Suppressor macrophage (primary cell): ENCODE measurements around the gene TRIM65.

Experiments used
- DNase-seq, 4 experiments: peaks; one replicate each; pipeline ENCODE4 v3.0.0-alpha.2; 2020 to 2022

The TRIM65 gene

DNA sequence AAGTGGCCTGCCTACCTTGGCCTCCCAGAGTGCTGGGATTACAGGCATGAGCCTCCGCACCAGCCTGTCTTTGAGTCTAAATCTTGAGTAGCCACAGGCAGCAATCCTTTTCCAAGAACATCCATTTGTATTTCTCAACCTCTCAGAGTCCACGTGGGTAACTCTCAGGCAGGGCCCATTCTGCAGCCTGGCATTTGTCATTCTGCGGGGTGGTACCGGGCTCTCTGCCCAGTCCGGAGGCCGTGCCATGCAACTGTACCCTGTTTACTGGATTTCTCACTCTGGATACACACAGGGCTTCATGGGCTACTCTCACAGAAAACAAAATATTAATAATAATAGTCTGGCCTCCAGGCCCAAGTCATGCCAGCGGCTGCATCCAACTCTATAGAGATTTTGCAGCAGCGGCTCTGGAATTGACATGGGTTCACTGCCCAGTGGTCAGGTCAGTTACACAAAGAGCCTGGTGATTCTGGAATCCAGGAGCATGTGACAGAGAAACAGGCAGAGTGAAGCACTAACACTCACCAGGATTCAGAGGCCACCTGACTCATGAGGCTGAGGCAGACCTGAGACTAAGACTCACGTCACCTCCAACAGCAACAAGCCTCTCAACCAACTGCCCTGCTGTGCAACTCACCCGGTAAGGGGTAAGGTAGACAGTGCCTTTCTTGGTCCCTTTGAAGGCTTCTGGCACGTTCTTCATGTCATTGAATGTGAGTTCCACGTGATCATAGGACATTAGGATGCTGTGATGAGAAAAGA is 45.6 kb downstream of the TRIM65 start:
- DNase-seq: no peak

DNA sequence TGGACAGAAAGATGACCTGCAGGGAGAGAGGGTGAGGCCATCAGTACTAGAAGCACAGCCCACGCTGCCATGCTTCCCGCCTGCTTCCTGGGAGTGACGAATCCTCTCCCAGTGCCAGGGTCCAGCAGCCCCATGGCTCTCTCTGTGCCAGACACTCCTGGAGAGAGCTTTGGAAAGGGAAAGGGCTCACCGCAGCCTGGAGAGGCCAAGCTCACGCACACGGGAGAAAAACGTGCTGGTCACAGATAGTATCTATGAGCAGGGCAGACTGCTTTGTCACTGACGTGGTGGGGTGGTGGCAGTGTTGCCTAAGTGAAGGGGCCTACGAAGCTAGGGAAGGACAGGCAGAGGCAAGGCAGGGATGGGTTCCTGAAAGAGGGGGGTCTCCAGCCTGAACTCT is 47.0 kb downstream of the TRIM65 start:
- DNase-seq: no peak

- DNase-seq: no peak
These were observed 47.5 kb downstream of the TRIM65 start for GRCh38 chr17:75849279-75849646.

DNA sequence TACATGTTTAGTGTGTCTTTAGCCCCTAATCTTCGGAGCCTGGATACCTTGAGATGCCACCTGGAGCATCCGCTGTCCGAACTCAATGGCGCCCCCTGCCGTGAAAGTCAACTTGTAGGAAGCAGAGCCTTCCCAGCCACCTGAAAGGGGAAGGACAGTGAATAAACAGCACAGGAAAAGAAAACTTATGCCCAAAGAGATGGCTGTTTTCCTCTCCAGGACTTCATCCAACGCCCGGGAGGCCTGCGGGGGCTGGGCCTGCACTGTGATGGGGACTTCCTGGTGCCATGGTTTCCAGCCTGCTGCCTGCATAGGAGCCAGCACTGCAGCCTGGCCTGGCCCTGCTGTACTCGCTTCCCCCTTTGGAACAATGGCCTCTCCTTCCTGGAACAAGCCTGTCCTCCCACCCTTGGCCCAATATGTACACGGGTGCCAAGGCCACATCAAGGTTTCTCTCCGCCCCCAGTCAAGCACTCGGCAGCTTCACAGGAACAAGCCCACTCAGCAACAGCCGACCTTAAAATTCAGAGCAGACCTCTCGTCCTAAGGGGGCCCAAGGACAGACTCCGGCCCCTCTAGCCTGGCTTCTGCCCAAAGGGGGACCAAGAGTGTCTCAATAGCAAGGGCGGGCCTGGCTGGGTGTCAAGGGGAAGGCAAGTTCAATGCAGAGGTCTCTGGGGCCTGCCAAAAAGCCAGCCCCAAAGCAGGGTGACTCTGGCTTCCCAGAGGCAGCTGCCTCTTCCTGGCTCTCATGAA is 48.0 kb downstream of the TRIM65 start:
- peak; percentile 63 to 87 (median 74) for DNase-seq

DNA sequence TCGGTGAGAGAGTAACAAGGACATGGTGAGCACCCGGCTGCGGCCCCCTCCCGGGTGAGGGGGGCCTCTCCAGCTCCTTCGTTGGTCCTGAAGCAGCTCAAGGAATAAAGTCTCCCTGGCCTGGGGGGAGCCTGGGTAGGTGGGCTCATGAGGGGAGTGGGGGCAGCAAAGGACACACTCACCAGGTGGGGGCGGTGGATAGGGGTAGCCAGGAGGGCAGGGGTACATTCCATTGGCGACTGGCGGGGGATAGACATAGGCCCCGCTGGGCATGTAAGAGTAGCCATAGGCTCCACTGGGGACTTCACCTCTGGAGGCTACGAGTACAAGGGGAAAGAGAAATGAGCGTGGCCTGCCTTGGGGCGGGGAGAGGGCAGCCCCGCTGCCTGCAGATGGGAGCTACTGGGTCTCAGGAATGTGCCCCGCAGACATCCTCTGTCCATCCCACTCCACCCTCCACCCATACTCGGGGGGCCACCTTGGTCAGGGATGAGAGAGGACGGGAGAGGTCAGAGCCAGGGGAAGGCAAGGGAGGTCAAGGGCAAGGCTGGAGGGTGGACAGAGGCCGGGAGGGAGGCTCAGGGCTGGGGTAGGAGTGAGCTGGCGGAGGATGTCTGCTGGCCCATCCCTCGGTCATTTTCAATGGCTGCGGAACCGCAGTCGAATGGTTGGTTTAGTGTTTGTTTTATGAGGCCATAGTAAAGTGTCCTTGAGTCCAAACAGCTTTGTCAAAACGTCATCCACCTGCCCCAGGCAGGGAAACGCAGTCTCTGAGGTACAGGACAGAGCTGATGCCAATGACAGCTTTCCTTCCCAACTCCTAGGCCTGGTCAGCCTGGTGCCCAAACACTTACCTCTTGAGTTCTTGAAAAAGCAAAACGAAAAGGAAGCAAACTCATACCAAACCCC is 48.9 kb downstream of the TRIM65 start:
- no peak for DNase-seq

DNA sequence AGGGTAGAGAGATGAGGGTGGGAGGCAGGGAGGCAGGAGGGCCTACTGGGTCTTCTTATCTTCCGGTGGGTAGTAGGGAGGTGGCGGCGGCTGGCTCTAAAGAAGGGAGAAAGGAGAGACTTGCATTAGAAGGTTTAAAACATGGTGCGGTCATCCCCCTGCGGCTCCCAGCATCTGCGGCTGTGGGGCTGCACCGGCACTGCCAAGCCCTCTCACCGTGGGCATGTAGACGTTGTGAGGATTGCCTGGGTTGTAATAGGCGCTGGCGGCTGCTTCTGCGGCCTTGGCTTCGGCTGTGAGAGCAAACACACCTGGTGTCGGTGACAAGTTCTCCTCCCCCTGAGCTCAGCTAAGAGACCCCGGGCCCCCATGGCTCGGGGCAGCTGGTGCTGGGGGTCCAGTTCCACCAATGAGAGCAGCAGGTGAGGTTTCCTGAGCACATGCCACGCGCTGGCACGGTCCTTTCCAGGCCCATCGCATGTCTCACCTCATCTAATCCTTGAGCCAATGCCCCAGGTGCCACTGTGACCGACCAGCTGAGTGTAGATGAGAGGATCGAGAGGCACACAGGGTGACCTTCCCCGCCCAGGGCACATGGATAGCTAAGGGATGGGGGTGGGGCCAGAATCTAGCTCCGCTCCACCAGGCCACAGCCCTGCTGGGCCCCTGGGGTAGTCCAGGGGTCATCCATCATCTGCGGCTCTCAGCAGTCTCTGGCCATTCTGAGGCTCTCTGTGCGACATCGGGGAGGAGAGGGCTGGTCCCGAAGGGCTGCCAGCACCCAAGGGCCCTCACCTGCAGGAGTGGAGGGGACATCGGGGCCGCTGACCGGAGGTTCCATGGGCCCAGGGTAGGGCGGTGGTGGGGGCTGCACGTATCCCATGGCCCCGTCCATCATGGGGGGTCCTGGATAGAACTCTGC is 49.8 kb downstream of the TRIM65 start:
- DNase-seq: no peak

- DNase-seq: peak in 1 of 4 experiments; percentile 24
These were observed 50.6 kb downstream of the TRIM65 start for GRCh38 chr17:75845933-75846691.

- DNase-seq: peak; percentile 90 to 94 (median 93)
These were observed 51.6 kb downstream of the TRIM65 start for GRCh38 chr17:75845058-75845711.

DNA sequence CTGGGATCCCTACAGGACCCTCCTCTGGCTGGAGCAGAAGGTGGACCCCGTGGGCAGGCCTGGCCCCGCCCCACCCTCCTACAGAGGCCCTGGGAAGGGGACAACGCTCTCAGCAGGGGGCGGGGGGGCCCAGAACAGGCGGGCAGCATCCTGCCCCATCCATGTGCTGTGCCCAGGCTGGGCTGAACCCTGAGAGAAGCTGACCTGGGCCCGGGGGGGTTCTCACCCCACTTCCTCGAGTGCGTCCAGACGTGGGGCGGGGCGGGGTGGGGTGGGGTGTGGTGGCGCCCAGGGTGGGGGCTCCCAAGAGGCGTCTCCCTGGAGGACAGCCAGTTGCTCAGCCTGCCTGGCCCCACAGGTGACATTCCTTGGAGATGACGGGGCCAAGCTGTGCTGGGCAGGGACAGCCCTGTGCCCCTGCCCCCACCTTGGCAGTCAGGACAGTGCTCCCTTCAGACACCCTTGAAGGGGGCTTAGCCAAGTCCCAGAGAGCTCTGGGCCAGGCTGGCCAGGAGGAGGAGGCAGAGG is 52.2 kb downstream of the TRIM65 start:
- DNase-seq: no peak

- DNase-seq: peak; percentile 68 to 86 (median 82)
These were observed 52.9 kb downstream of the TRIM65 start, which contains the start of gene UNC13D for GRCh38 chr17:75843577-75844529. Gene UNC13D (minus strand): TSS chr17:75844404. CDS start chr17:75844337, 67 bp downstream.

DNA sequence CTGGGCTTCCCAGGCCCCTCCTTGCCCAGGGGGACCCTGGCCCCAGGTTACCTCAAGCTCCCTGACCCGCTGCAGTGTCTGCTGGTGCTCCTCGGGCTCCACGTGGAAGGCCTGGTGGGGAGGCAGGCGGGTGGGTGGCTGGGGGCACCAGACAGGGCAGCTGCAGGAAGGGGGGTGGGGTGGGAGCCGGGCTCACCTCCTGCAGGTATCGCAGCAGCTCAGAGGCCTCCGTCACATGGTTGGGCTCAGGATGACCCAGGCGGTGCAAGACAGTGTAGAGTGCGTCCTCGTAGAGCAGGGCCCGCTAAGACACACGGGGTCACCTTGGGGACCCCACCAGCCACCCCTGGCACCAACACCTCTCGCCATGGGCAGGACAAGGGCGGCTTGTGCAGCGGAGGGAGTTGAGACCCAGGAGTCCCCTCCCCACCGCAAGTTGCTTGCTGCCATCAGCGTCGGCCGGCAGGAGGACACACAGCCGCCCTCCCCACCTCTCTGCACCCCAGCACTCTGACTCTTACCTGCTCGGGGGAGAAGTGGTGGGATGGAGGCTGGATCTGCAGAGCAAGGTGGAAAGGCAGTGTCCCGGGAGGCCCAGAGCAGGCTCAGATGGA is 53.7 kb downstream of the TRIM65 start:
- peak in 1 of 4 experiments; percentile 1 for DNase-seq

DNA sequence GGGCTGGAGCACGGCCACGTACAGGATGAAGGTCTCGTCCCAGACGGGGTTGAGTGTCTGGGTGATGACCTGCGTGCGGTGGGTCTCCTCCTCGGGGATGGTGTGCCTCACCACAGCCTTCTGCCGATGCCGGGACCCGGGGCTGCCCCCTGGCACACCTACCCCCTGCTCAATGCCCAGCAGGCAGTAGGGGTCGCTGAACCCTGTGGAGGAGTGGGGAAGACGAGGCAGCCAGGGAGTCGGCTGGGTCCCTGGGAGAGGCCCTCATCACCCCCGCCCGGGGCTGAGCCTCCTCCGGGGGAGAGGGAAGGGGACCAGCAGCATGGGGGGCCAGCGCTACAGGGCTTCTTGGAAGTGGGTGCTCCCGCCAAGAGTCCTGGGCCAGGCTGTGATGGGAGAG is 54.3 kb downstream of the TRIM65 start:
- no peak for DNase-seq

DNA sequence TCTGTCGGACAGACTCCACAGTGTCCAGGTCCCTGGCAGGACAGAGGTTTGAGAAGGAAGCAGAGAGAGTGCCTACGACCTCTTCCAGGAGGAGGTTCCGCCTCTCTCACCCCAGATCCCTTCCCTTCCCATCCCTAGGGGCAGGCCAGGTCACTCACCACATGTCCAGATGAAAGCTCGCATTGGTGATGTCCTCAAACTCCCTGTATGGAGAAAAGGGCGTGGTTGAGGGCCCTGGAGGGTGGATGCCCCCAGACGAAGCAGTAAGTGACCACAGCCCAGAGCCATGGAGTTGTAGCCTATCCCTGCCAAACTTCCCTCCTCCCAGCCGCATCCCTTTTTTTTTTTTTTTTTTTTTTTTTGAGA is 56.0 kb downstream of the TRIM65 start:
- DNase-seq: no peak

DNA sequence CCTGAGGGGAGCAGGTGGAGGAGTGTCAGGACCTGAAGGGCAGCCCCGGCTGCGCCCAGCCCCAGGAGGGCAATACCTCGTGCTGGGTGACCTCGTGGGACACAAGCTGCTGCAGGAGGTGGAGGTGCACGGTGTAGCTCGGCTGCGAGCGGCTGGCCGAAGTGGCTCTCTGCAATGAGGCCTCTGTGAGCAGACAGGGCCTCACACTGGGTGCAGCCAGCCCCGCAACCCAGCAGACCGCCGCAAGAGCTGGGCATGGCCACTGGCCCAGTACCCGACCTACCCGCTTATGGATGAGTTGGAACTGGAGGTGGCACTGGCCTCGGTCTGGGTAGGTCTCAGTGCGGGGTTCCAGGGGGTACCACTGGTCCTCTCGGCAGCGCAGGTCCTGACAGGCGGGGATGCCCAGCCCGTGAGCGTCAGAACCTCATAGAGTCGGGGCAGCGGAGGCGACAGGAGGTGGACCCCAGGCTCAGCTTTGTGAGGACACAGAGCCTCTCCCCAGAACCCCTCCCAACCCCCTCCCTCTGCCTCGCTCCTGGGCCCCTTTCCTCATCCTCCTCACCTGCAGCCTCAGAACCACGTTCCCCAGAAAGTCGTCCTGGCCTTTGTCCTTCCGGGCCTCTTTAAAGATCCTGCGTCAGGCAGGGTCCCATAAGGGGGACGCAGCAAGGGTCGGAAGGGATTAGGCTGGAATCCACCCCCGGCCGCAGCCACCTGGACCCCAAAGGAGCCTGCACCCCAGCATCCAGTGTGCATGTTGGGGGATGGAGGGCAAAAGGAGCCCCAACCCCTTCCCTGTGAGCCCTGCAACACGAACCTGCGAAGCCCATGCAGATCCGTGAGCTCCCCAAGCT is 56.6 kb downstream of the TRIM65 start:
- DNase-seq: no peak
